GM12878 (cell line): Measurements from ENCODE around the gene PTCH2. TPM values are rescaled to one million over a fixed set of nuclear protein-coding genes. Genes with fewer than 3 reads are reported as not detected.

ENCODE experiments used
- ATAC-seq: fragments of 200-7000 bp; cut with Tn5 transposase; 3 replicates; pipeline ENCODE4 v1.9.1; 2020; ENCODE audit warnings: mild to moderate bottlenecking, moderate library complexity
- BruUV-seq: library from RNA; stranded (reverse); fragments of 400-500 nt; replicated peaks from 2 replicates; lab custom pipeline; 2021; lab: Mats Ljungman, UMichigan
- CTCF ChIA-PET: fragments of 300-600 bp; sonication (Branson Sonifier 250); formaldehyde crosslinking; extraction: SDS; loops from one replicate; lab custom pipeline; 2021; ENCODE audit warnings: inconsistent platforms; lab: Yijun Ruan, JAX
- POLR2A ChIA-PET: fragments of 350-600 bp; formaldehyde crosslinking; extraction: SDS; loops from one replicate; lab custom pipeline; 2021; ENCODE audit warnings: inconsistent platforms; lab: Charles Lee
- RAD21 ChIA-PET: fragments of 300-600 bp; sonication (Branson Sonifier 250); formaldehyde crosslinking; loops from one replicate; lab custom pipeline; 2023; ENCODE audit warnings: antibody characterized with exemption; ENCODE audit not compliant: unreplicated experiment; lab: Charles Lee
- SMC1A ChIA-PET: fragments of 300-600 bp; sonication (Branson Sonifier 250); formaldehyde crosslinking; loops from one replicate; lab custom pipeline; 2023; ENCODE audit not compliant: unreplicated experiment, uncharacterized antibody; lab: Charles Lee
- DNase-seq: peaks from one replicate; pipeline ENCODE4 v3.0.0-alpha.2; 2011; ENCODE audit warnings: low read depth, low spot score
- FAIRE-seq: peaks from 3 replicates; lab custom pipeline; 2011; peaks lifted over from hg19 to GRCh38; lab: Jason Lieb, UNC
- H2AFZ ChIP-seq: 2 replicates; pipeline ENCODE4 v1.6.0; 2011; ENCODE audit warnings: low read depth, low read length, control low read depth; ENCODE audit not compliant: control insufficient read depth
- H3K27ac ChIP-seq: 2 replicates; pipeline ENCODE4 v1.5.1; 2011; ENCODE audit warnings: control low read depth; ENCODE audit not compliant: control insufficient read depth, insufficient read depth
- H3K27me3 ChIP-seq, 2 experiments: replicated peaks in 1 of 2; 2 replicates each; pipeline versions ENCODE4 v1.6.0 to v1.6.1; 2011; ENCODE audit warnings: low read length in 1 of 2; ENCODE audit not compliant: control insufficient read depth in 2 of 2, insufficient read depth in 2 of 2
- H3K36me3 ChIP-seq, 2 experiments: 2 replicates each; pipeline ENCODE4 v1.5.1; 2011; ENCODE audit warnings: low read length in 1 of 2; ENCODE audit not compliant: control insufficient read depth in 2 of 2, insufficient read depth in 2 of 2
- H3K4me1 ChIP-seq: 2 replicates; pipeline ENCODE4 v1.6.1; 2011; ENCODE audit warnings: mild to moderate bottlenecking, low read length, moderate library complexity, mixed read lengths; ENCODE audit not compliant: control insufficient read depth, insufficient read depth
- H3K4me2 ChIP-seq: 2 replicates; pipeline ENCODE4 v1.6.0; 2011; ENCODE audit warnings: control low read depth; ENCODE audit not compliant: control insufficient read depth, insufficient read depth
- H3K4me3 ChIP-seq: fragments of 200-600 bp; sonication (generic); 2 replicates; pipeline ENCODE4 v1.5.1; 2016
- H3K79me2 ChIP-seq: 2 replicates; pipeline ENCODE4 v1.6.0; 2011; ENCODE audit warnings: low read length; ENCODE audit not compliant: control insufficient read depth, insufficient read depth
- H3K9ac ChIP-seq: 2 replicates; pipeline ENCODE4 v1.8.0; 2011; ENCODE audit warnings: low read length, control low read depth, mixed read lengths; ENCODE audit not compliant: control insufficient read depth, insufficient read depth
- H3K9me3 ChIP-seq: replicated peaks from 3 replicates; pipeline ENCODE4 v1.5.1; 2011; ENCODE audit warnings: mild to moderate bottlenecking, low read length; ENCODE audit not compliant: control insufficient read depth, insufficient read depth
- H4K20me1 ChIP-seq: 2 replicates; pipeline ENCODE4 v1.6.0; 2011; ENCODE audit not compliant: control insufficient read depth, insufficient read depth
- BCL11A ChIP-seq: IDR thresholded peaks from 2 replicates; pipeline ENCODE4 v1.6.1; 2011; ENCODE audit warnings: low read depth, low read length
- CBFB ChIP-seq: IDR thresholded peaks from 2 replicates; pipeline ENCODE4 v1.6.1; 2016; ENCODE audit warnings: antibody characterized with exemption, low read depth
- CBX3 ChIP-seq: fragments of 200-600 bp; sonication (generic); IDR thresholded peaks from 2 replicates; pipeline ENCODE4 v1.6.1; 2016; ENCODE audit warnings: low read depth, borderline replicate concordance
- EP300 ChIP-seq, 2 experiments: fragments of 150-350 bp in 1 of 2; IDR thresholded peaks; 2 replicates each; pipeline ENCODE4 v1.6.1; 2011 to 2012; ENCODE audit warnings: low read depth in 2 of 2, low read length in 2 of 2, borderline replicate concordance in 1 of 2, improper control_type of control experiment in 1 of 2, inconsistent platforms in 1 of 2; ENCODE audit not compliant: control insufficient read depth in 1 of 2
- JUND ChIP-seq: IDR thresholded peaks from 2 replicates; pipeline ENCODE4 v1.6.1; 2012; ENCODE audit warnings: low read depth, mild to moderate bottlenecking, low read length, improper control_type of control experiment, moderate library complexity
- MYC ChIP-seq: IDR thresholded peaks from 2 replicates; pipeline ENCODE4 v1.6.1; 2011; ENCODE audit warnings: mild to moderate bottlenecking, low read length, moderate library complexity, inconsistent platforms; ENCODE audit not compliant: insufficient read depth, insufficient replicate concordance, insufficient read length, severe bottlenecking
- PRDM15 ChIP-seq: fragments of 450-650 bp; formaldehyde crosslinking; IDR thresholded peaks from 2 replicates; pipeline ENCODE4 v1.4.0; 2020; ENCODE audit warnings: mild to moderate bottlenecking, moderate library complexity
- RB1 ChIP-seq: fragments of 450-650 bp; formaldehyde crosslinking; IDR thresholded peaks from 2 replicates; pipeline ENCODE4 v1.6.1; 2017; ENCODE audit warnings: mild to moderate bottlenecking, borderline replicate concordance
- RELA ChIP-seq: fragments of 450-650 bp; IDR thresholded peaks from 2 replicates; pipeline ENCODE4 v1.8.0; 2014; ENCODE audit warnings: borderline replicate concordance; ENCODE audit not compliant: partially characterized antibody
- SMAD1 ChIP-seq: fragments of 450-650 bp; IDR thresholded peaks from 2 replicates; pipeline ENCODE4 v1.6.1; 2018; ENCODE audit warnings: mild to moderate bottlenecking, low read depth; ENCODE audit not compliant: partially characterized antibody
- USF2 ChIP-seq: IDR thresholded peaks from 2 replicates; pipeline ENCODE4 v1.6.1; 2011; ENCODE audit warnings: low read depth, low read length, improper control_type of control experiment, borderline replicate concordance
- ZNF687 ChIP-seq: fragments of 450-650 bp; IDR thresholded peaks from 2 replicates; pipeline ENCODE4 v1.6.1; 2017; ENCODE audit warnings: mild to moderate bottlenecking, moderate library complexity
- WGBS: methylation state at CpG from one replicate; pipeline ENCODE4 v1.1.6; 2016; ENCODE audit warnings: low lambda C conversion rate; ENCODE audit not compliant: insufficient replicate concordance, insufficient coverage; ENCODE audit errors: missing lambda C conversion rate; 5-methylcytosine and 5-hydroxymethylcytosine counted together
- in situ Hi-C: fragments of 300-500 bp; cut with MboI; formaldehyde crosslinking; loops from 9 replicates; pipeline ENCODE4 v1.14.3; 2018; ENCODE audit warnings: mixed read lengths
- intact Hi-C: fragments of 100-400 bp; cut with micrococcal nuclease; formaldehyde crosslinking; loops from one replicate; pipeline ENCODE4 v1.14.2; 2022; ENCODE audit not compliant: unreplicated experiment
- polyA plus RNA-seq, 11 experiments: library from polyadenylated mRNA; depleted of rRNA in 4 of 11; unstranded in 6 of 11; stranded (reverse) in 5 of 11; fragments of >200 nt; fragmentation: Nextera tagmentation in 4 of 11; fragmentation: Illumina TruSeq in 1 of 11; extraction: Ambion mirVana in 4 of 11; extraction: Trizol in 1 of 11; gene quantifications; 1 replicate in 1 of 11; 2 replicates in 10 of 11; pipeline versions ENCODE4 v1.2.1 to v1.2.3, GENCODE V29; 2011 to 2016; ENCODE audit warnings: inconsistent platforms in 2 of 11, missing spikeins in 2 of 11, low read depth in 1 of 11
- total RNA-seq, 4 experiments: library from RNA; depleted of rRNA in 3 of 4; stranded (reverse); fragments of >200 nt in 3 of 4; fragmentation: Illumina TruSeq in 1 of 4; extraction: Trizol in 1 of 4; gene quantifications; 2 replicates each; pipeline versions ENCODE4 v1.2.1 to v1.2.3, GENCODE V29; 2013 to 2021

Gene PTCH2
- total and polyA plus RNA-seq, 10 of the 15 experiments (the other 5 are each of a cell fraction or from before 2014, with no cell fraction given) = 0.03 to 8.4 (median 0.10) TPM

- FAIRE-seq = peak; percentile 94
- Histone ChIP-seq H3K4me1 (peaks cover 52% of the 10 kb centered on the region), H3K4me2 (peak overlapping the region; percentile 49; the same call in 1 of the 2 replicates), H3K27me3 (no peaks in the 10 kb centered on the region), H3K9ac (peak overlapping the region; percentile 75), H3K27ac (peak overlapping the region; percentile 95), H3K79me2 (peaks cover 2% of the 10 kb centered on the region; the same call in 1 of the 2 replicates), H3K9me3 (no peaks in the 10 kb centered on the region), H3K4me3 (no peak overlapping the region), H4K20me1 (no peaks in the 10 kb centered on the region), H2AFZ (peak overlapping the region; percentile 52), H3K36me3 (peaks cover 3 to 9% of the 10 kb centered on the region in 2 experiments; a peak in 3 of 4 replicates)
- in situ Hi-C loops (loop anchor here (5.0 kb wide), 1 partner anchor 75 kb away; the partner anchor contains the start of gene RNU5D-1), intact Hi-C loops (no loop called here)
- POLR2A ChIA-PET = interaction anchor here (0.6 to 5.1 kb wide), 8 partner anchors 8 to 661 kb away, joined by 4 to 59 read pairs (median 14); partner anchors contain the start of genes PLK3 and RNU5D-1
- no TSS peak for BruUV-seq
- peak; percentile 64 for ATAC-seq
- RAD21 ChIA-PET = interaction anchor here (2.7 to 3.5 kb wide), 4 partner anchors 8 to 85 kb away, joined by 21 to 41 read pairs (median 27); partner anchors contain the start of genes PLK3 and RNU5D-1
- SMC1A ChIA-PET = interaction anchor here (0.9 to 4.6 kb wide), 6 partner anchors 12 to 205 kb away, joined by 3 to 52 read pairs (median 6); partner anchors contain the start of gene UROD
- CTCF ChIA-PET = interaction anchor here (1.4 to 4.1 kb wide), 4 partner anchors 8 to 78 kb away, joined by 4 to 47 read pairs (median 22); partner anchors contain the start of genes PLK3 and RNU5D-1
- peak; percentile 65 for DNase-seq
- whole genome bisulfite sequencing = 1% methylated on average over 16 of the region's 16 CpGs
- 0 out of 2 replicates have a peak, but pooled peaks have one; percentile 28 for TF ChIP-seq PRDM15 (CRISPR knock-in tag)
- TF ChIP-seq ZNF687 = peak; percentile 97
- TF ChIP-seq MYC = no peak
- no peak for TF ChIP-seq SMAD1
- TF ChIP-seq RELA = no peak
- TF ChIP-seq USF2 = no peak
- TF ChIP-seq CBX3 = no peak
- TF ChIP-seq BCL11A = no peak
- no peak for TF ChIP-seq JUND
- peak in 1 of 2 experiments; percentile 44; a peak in 2 of 4 replicates for TF ChIP-seq EP300 (IDR thresholded peaks at IDR 0.05; ENCODE audit: borderline replicate concordance in 1 of 2, control insufficient read depth in 1 of 2, low read depth in 2 of 2, low read length in 2 of 2)
- TF ChIP-seq CBFB = no peak
- no peak for TF ChIP-seq RB1
These were observed 35.5 kb downstream of the PTCH2 start for GRCh38 chr1:44807364-44808062.
